Thymus (tissue), 11 donors: ENCODE results near the gene CENPO. TPM values are rescaled to one million over a fixed set of nuclear protein-coding genes. Genes with fewer than 3 reads are reported as not detected.
"Not testable (repeated sequence)": the region's sequence is repeated elsewhere in the genome, so short reads cannot be mapped to it uniquely, and the experiment has no call there.

Experiments used
- DNase-seq, 9 donors: peaks; one replicate each; pipeline ENCODE4 v3.0.0-alpha.2; 2013; ENCODE audit warnings: low spot score in 9 of 9, low read depth in 6 of 9, missing footprints in 1 of 9
- H3K27ac ChIP-seq, 2 donors: one replicate each; pipeline ENCODE4 v1.5.1; 2013; ENCODE audit warnings: control low read depth in 1 of 2, low read depth in 1 of 2, low read length in 1 of 2, mild to moderate bottlenecking in 1 of 2, moderate library complexity in 1 of 2
- H3K27me3 ChIP-seq, 2 donors: one replicate each; pipeline ENCODE4 v1.5.1; 2013; ENCODE audit warnings: low read length in 1 of 2; ENCODE audit not compliant: control insufficient read depth in 2 of 2, insufficient read depth in 1 of 2
- H3K36me3 ChIP-seq, 2 donors: one replicate each; pipeline ENCODE4 v1.5.1; 2013; ENCODE audit warnings: low read length in 1 of 2, mild to moderate bottlenecking in 1 of 2, moderate library complexity in 1 of 2; ENCODE audit not compliant: control insufficient read depth in 2 of 2, insufficient read depth in 2 of 2
- H3K4me1 ChIP-seq, 2 donors: one replicate each; pipeline ENCODE4 v1.5.1; 2013; ENCODE audit warnings: low read length in 2 of 2; ENCODE audit not compliant: control insufficient read depth in 2 of 2, insufficient read depth in 2 of 2
- H3K4me3 ChIP-seq, 2 donors: one replicate each; pipeline ENCODE4 v1.5.1; 2013; ENCODE audit warnings: low read length in 2 of 2, control low read depth in 1 of 2, mild to moderate bottlenecking in 1 of 2
- H3K9me3 ChIP-seq, 2 donors: one replicate each; pipeline ENCODE4 v1.5.1; 2013; ENCODE audit warnings: low read length in 1 of 2, mild to moderate bottlenecking in 1 of 2; ENCODE audit not compliant: control insufficient read depth in 2 of 2, insufficient read depth in 1 of 2
- WGBS: extraction: QIAGEN DNeasy Blood & Tissue Kit; methylation state at CpG from one replicate; pipeline ENCODE4 v1.1.7; 2013; 5-methylcytosine and 5-hydroxymethylcytosine counted together
- polyA plus RNA-seq: library from polyadenylated mRNA; stranded (reverse); fragments of 200-250 nt; gene quantifications from one replicate; pipeline ENCODE4 v1.2.3, GENCODE V29; 2013
- total RNA-seq: library from RNA; stranded (reverse); fragments of 120-200 nt; gene quantifications from one replicate; pipeline ENCODE4 v1.2.4, GENCODE V29; 2013
- donor health status: healthy.

The CENPO gene
- total and polyA plus RNA-seq, 2 donors: 2.5 to 15.1 TPM

DNA sequence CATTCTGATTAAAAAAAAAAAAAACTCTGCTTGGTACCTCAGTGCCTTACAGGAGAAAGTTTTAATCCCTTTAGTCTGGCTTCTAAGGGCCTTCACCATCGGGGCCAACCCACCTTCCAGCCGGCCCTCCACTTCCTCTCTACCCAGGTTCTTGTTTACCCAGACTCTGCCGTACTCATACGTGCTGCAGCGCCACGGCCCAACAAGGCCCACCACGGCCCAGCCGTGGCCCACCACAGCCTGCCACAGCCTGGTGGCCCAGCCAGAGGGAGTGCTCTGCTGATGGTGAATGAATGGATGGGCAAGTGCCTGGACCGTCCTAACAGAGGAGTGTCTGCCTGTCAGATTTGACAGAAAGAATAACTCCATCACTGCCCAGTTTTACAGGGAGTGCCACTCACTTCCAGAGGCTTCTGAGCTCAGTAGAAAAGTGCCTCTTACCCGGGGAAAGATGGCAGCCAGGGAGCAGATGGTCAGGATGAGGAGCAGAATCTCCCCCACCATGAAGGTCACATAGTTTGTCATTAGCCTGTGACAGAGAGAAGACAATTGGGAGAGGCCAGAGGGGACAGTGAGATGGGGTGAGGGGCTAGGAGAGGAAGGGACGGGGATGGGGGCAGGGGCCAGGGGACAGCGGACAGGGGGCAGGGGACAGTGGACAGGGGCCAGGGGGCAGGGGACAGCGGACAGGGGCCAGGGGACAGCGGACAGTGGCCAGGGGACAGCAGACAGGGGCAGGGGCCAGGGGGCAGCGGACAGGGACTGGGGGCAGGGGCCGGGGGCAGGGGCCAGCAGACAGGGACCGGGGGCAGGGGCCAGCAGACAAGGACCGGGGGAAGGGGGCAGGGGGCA, 38.2 kb downstream of the CENPO start:
- H3K4me1 ChIP-seq: peaks cover 0 to 4% of the 10 kb centered on the region in 2 donors
- 93% methylated on average over 18 of the region's 18 CpGs for WGBS
- no peaks in the 10 kb centered on the region for H3K27me3 ChIP-seq
- peaks cover 3 to 8% of the 10 kb centered on the region in 2 donors for H3K36me3 ChIP-seq
- no peak overlapping the region for H3K27ac ChIP-seq
- no peak overlapping the region for H3K4me3 ChIP-seq
- H3K9me3 ChIP-seq: no peaks in the 10 kb centered on the region
- DNase-seq: no peak

DNA sequence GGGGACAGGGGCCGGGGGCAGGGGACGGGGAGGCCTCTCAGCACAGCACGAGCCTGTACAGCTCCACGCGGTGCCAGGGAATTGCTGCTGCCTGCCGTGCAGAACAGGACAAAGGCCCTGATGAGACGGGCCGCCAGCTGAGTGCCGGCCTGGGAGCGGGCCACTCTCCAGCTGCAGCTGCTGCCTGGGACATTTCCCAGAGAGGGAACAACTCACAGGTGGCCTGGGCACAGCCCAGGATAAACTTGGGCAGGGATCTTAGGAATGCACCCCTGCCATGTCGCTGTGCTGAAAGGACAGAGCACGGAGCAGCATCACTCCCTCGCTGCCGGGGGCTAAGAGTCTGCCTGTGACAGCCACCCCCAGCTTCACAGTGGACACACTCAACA, 38.8 kb downstream of the CENPO start:
- H3K27ac ChIP-seq: no peak overlapping the region
- WGBS: 93% methylated on average over 14 of the region's 14 CpGs
- H3K27me3 ChIP-seq: no peaks in the 10 kb centered on the region
- no peak overlapping the region for H3K4me3 ChIP-seq
- no peaks in the 10 kb centered on the region for H3K9me3 ChIP-seq
- peaks cover 8 to 9% of the 10 kb centered on the region in 2 donors for H3K36me3 ChIP-seq
- H3K4me1 ChIP-seq: peaks cover 0 to 4% of the 10 kb centered on the region in 2 donors
- no peak for DNase-seq

DNA sequence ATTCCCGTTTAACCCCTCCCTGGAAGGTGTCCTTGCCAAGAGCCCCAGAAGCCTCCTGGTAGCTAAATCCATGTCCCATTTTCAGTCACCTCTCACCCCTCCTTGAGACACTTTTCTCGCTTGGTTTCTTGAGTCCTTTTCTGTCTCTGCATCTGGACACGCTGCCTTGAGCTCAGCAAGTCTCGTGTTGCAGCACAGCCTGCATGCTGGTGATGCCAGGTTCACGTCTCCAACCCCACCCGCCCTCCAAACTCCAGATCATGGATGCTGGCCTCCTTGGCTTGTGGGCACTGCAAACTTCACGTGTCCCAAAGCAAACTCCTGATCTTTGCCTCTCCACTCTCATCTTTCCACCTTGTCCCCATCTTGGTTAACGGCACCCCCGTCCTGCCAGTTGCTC, 39.3 kb downstream of the CENPO start:
- Histone ChIP-seq H3K27ac (no peak overlapping the region), H3K27me3 (no peaks in the 10 kb centered on the region), H3K4me1 (peaks cover 0 to 4% of the 10 kb centered on the region in 2 donors), H3K9me3 (no peaks in the 10 kb centered on the region), H3K4me3 (no peak overlapping the region), H3K36me3 (peaks cover 9 to 13% of the 10 kb centered on the region in 2 donors)
- DNase-seq: no peak
- WGBS: 90% methylated on average over 9 of the region's 9 CpGs

DNA sequence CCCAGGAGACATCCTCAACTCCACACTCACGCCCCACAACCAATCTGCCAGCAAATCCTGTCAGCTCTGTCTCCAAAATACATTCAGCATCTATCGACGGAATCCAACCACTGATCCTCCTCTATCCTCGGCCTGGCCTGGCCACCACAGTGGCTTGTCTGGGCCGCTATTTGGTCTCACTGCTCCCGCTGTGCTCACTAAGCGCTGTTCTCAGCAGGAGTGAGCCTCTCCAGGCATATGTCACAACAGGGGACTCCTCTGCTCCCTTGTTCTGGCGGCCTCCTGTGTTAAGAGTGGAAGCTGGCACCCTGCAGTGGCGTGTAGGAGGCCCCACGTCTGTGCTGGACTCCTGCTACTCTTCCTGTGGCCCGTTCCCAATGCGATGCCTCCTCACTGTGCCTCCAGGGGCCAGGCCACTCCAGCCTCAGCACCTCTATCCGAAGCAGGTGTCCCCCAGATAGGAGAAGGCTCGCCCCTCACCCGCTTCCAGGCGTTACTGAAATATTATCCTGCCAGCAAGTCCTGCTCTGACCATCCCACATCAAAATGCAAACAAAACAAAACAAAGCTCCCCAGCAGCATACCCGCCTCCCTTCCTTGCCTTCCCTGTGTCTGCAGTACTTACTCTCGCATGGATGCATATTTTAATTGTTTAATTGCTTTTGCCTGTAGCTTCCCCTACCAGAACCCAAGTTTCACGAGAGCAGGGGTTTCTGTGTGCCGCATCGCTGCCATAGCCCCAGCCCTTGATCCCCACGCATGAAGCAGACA, 39.9 kb downstream of the CENPO start:
- H3K27ac ChIP-seq: no peak overlapping the region
- peaks cover 0 to 4% of the 10 kb centered on the region in 2 donors for H3K4me1 ChIP-seq
- H3K9me3 ChIP-seq: no peaks in the 10 kb centered on the region
- no peak for DNase-seq
- no peak overlapping the region for H3K4me3 ChIP-seq
- H3K36me3 ChIP-seq: peaks cover 12 to 14% of the 10 kb centered on the region in 2 donors
- WGBS: 95% methylated on average over 22 of the region's 22 CpGs
- H3K27me3 ChIP-seq: no peaks in the 10 kb centered on the region

DNA sequence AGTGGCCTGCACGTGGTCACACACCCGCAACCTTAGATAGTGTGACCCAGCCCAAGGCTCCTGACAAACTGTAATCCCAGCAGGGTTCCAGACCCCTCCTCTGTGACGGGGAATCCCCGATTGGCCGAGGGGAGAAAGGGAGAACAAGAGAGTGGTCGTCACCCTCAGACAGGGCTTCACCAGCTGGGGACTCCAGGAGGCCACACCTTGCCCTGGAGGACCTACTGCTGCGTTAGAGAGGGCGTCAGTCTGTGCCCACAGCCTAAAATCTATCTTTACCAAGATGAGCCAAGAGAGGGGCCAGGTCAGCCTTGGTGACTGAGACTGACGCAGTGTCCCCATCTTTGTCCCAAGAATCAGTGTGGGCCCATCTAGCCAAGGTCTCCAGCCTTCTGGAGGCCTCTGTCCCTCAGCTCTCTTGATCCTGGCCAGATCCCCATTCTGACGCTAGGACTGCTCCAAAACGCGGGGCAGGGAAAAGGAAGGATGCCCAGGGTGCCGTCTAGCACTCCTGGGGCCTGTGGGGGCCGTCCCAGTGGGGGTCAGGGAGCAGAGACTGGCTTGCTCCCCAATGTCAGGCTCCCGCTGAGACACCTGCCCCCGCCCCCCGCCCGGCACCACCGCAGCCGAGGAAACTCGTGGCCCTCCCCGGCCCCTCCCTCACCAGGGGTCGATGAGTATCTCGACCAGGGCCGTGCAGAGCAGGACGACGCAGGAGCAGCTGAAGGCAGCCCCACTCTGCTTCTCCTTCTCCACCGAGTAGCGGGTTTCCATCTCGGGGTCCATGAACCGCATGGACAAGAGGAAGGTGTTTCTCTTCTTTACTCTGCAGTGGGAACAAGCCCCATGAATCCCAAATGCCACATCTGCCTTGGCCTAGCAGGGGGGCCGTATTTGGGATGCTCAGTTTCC, 40.9 kb downstream of the CENPO start:
- H3K27me3 ChIP-seq: no peaks in the 10 kb centered on the region
- no peaks in the 10 kb centered on the region for H3K9me3 ChIP-seq
- 98% methylated on average over 32 of the region's 32 CpGs for WGBS
- H3K4me1 ChIP-seq: peaks cover 0 to 4% of the 10 kb centered on the region in 2 donors
- DNase-seq: no peak
- peaks cover 14 to 17% of the 10 kb centered on the region in 2 donors for H3K36me3 ChIP-seq
- no peak overlapping the region for H3K4me3 ChIP-seq
- no peak overlapping the region for H3K27ac ChIP-seq

DNA sequence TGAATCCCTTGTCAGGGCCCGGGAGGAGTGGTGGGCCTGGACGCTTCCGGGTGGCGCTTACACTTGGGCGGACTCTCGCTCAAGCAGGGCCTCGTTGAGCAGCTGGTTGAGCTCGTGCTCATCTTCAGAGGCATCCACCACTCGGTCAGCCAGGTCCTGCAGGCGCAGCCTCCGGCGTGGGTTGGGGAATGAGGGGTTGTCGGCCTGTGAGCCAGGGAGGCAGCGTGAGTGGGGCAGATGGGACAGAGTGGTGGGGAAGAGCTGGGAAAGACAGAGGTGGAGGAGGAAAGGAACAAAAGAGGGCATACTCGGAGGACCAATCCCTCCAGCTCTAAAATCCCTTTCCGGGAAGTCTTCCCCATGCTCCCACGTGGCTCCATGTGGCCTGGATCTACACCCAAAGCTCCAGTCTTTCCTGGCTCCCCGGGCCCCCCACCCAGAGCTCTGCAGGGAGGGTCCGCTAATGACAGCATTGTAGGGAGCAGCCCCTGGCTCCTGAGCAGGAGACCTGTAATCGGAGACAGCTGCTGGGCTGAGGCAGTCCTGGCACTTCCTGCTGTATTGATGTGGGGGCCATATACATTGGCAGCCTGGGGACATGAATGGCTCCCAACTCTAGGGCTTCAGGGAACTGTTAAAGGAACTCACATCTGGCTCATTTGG, 41.6 kb downstream of the CENPO start:
- Histone ChIP-seq H3K36me3 (peaks cover 12 to 24% of the 10 kb centered on the region in 2 donors), H3K27ac (no peak overlapping the region)

DNA sequence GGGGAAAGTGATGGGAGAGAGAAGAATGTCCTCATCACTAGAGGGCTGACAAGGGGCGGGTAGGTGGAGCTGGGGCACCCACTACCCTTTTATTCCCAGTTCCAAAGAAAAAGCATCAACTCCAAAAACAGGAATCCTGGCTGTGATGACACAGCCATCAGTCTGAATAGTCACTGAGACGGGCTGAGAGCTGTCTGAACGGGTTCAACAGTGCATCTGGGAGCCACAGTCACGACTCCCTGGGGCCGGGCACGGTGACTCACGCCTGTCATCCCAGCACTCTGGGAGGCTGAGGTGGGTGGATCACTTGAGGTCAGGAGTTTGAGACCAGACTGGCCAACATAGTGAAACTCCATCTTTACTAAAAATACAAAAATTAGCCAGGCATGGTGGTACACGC, 42.2 kb downstream of the CENPO start:
- H3K4me1 ChIP-seq, H3K27me3 ChIP-seq, H3K27ac ChIP-seq, H3K4me3 ChIP-seq, H3K9me3 ChIP-seq, DNase-seq: not testable (repeated sequence)
- 98% methylated on average over 8 of the region's 8 CpGs for WGBS
- H3K36me3 ChIP-seq: peaks cover 14 to 27% of the 10 kb centered on the region in 2 donors

More for the DNA sequence above, 41.6 kb downstream of the CENPO start:
- 98% methylated on average over 20 of the region's 20 CpGs for WGBS
- Histone ChIP-seq H3K9me3 (no peaks in the 10 kb centered on the region), H3K4me1 (peaks cover 0 to 4% of the 10 kb centered on the region in 2 donors), H3K4me3 (no peak overlapping the region), H3K27me3 (no peaks in the 10 kb centered on the region)
- DNase-seq: no peak

DNA sequence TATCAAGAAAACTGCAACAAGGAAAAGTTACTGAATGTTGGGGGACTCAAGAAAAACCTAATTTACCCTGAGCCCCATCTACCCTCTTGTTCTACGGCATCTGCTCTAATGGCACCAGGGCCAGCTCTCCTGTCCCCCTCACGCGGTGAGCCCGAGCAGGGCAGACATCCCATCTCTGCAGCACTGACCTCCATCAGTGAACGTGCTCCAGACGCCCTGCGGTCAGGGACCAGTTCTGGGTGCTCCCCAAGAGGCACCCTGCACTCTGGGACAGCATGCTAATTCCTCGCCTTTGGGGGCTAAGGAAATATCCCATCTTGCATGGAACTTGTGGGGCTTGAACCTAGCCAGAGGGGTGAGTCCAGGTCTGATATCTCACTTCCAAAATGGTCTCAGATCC, 43.0 kb downstream of the CENPO start:
- H3K4me1 ChIP-seq: peaks cover 0 to 4% of the 10 kb centered on the region in 2 donors
- no peaks in the 10 kb centered on the region for H3K9me3 ChIP-seq
- DNase-seq: no peak
- no peak overlapping the region for H3K4me3 ChIP-seq
- no peaks in the 10 kb centered on the region for H3K27me3 ChIP-seq
- 92% methylated on average over 8 of the region's 8 CpGs for WGBS
- H3K36me3 ChIP-seq: peaks cover 18 to 31% of the 10 kb centered on the region in 2 donors
- H3K27ac ChIP-seq: no peak overlapping the region
